Measurements from ENCODE around the gene IFI44L. TPM values are rescaled to one million over a fixed set of nuclear protein-coding genes. Genes with fewer than 3 reads are reported as not detected.

Gene IFI44L
- total and polyA plus RNA-seq, 2 of the 13 experiments (the other 11 are each of a cell fraction or from before 2014, with no cell fraction given), result 0.04 TPM

DNA sequence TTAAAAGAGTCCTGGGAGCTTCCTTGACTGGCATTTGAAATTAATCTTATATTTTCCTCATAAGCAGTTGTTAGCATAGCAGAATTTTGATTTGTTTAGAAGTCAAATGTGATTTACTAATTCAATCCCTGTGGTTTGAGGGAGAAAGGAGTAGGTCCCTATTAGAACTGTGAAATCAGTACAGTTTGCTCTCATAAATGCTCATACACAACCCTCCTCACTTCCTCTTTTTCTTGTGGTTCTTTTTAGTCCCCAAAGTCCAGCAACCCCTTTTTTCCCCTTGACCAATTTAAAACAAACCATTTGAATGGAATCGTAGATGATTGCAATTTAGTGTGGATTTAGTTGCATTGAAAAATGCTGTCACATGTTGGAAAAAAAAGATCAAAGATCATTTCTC, 20.2 kb downstream of the IFI44L start:
- Histone ChIP-seq H3K27ac (ENCODE audit: extremely low read length, insufficient read depth, low read length) (no peak overlapping the region), H2AFZ (ENCODE audit: low read length) (no peak overlapping the region), H3K36me3 (replicated peaks in 1 of 2; ENCODE audit: control insufficient read depth in 1 of 2, insufficient read depth in 2 of 2, low read length in 2 of 2) (no peaks in the 10 kb centered on the region), H3K4me3 (replicated peaks in 1 of 3; ENCODE audit: insufficient read depth in 1 of 3, low read depth in 2 of 3, low read length in 3 of 3) (no peak overlapping the region), H3K9me3 (ENCODE audit: low read length) (peaks cover 24% of the 10 kb centered on the region), H3K79me2 (ENCODE audit: insufficient read depth, low read length) (no peaks in the 10 kb centered on the region), H3K4me2 (ENCODE audit: low read depth, low read length) (no peak overlapping the region), H3K9ac (ENCODE audit: insufficient read depth, low read depth, low read length) (no peak overlapping the region), H3K27me3 (ENCODE audit: control insufficient read depth in 1 of 2, insufficient read depth in 2 of 2, low read length in 2 of 2) (no peaks in the 10 kb centered on the region), H3K4me1 (ENCODE audit: insufficient read depth, low read length) (no peaks in the 10 kb centered on the region), H4K20me1 (ENCODE audit: insufficient read depth, low read length) (no peaks in the 10 kb centered on the region)
- CTCF ChIA-PET (ENCODE audit: low intra/inter-chr PET ratio, low total read pairs), result no interaction called here
- DNase-seq (ENCODE audit: low spot score), result no peak
- FAIRE-seq, result no peak
- TF ChIP-seq SMYD3 (CRISPR knock-in tag; IDR thresholded peaks at IDR 0.05) (no peak), ZNF703 (CRISPR knock-in tag; IDR thresholded peaks at IDR 0.05; ENCODE audit: borderline replicate concordance) (no peak), ZNF12 (CRISPR knock-in tag; IDR thresholded peaks at IDR 0.05) (no peak), CREB1 (IDR thresholded peaks at IDR 0.05) (no peak), CREB1 (CRISPR knock-in tag; IDR thresholded peaks at IDR 0.05) (no peak), ZNF136 (CRISPR knock-in tag; IDR thresholded peaks at IDR 0.05; ENCODE audit: low read depth) (no peak), ZNF10 (CRISPR knock-in tag; IDR thresholded peaks at IDR 0.05; ENCODE audit: borderline replicate concordance, low read depth) (no peak), KAT8 (CRISPR knock-in tag; IDR thresholded peaks at IDR 0.05) (no peak), ZNF782 (CRISPR knock-in tag; IDR thresholded peaks at IDR 0.05; ENCODE audit: borderline replicate concordance) (no peak), ZNF3 (CRISPR knock-in tag; IDR thresholded peaks at IDR 0.05) (no peak), ZNF224 (CRISPR knock-in tag; IDR thresholded peaks at IDR 0.05) (no peak), GATAD2A (CRISPR knock-in tag; IDR thresholded peaks at IDR 0.05) (no peak), RCOR2 (CRISPR knock-in tag; IDR thresholded peaks at IDR 0.05) (no peak), RARG (CRISPR knock-in tag; IDR thresholded peaks at IDR 0.05; ENCODE audit: low read depth) (no peak), XRCC5 (optimal IDR thresholded peaks at IDR 0.05; ENCODE audit: low read length) (no peak), ZNF367 (CRISPR knock-in tag; IDR thresholded peaks at IDR 0.05; ENCODE audit: borderline replicate concordance) (no peak), SP2 (CRISPR knock-in tag; IDR thresholded peaks at IDR 0.05) (no peak)
- TF ChIP-seq, protein P1, sequence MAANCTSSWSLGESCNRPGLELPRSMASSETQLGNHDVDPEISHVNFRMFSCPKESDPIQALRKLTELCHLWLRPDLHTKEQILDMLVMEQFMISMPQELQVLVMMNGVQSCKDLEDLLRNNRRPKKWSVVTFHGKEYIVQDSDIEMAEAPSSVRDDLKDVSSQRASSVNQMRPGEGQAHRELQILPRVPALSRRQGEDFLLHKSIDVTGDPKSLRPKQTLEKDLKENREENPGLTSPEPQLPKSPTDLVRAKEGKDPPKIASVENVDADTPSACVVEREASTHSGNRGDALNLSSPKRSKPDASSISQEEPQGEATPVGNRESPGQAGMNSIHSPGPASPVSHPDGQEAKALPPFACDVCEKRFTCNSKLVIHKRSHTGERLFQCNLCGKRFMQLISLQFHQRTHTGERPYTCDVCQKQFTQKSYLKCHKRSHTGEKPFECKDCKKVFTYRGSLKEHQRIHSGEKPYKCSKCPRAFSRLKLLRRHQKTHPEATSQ (CRISPR knock-in tag; IDR thresholded peaks at IDR 0.05; ENCODE audit: borderline replicate concordance), result no peak
- intact Hi-C loops (cut with micrococcal nuclease; ENCODE audit: unreplicated experiment) (no loop called here), in situ Hi-C loops (cut with HindIII; ENCODE audit: extremely low pct_ligation_motif_present, low pct_unique_long_range_greater_than_20kb) (no loop called here)
- POLR2A ChIA-PET, result no interaction called here
- no TSS peak for BruUV-seq (replicated peaks)
- no peak for ATAC-seq
- 0% methylated on average over 1 of the region's 1 CpG for WGBS (ENCODE audit: low lambda C conversion rate)
